Peyer's patch (tissue), 4 donors: ENCODE measurements around the gene CAPS.

Experiments used
- CTCF ChIP-seq, 6 experiments: fragments of 450-650 bp in 4 of 6; fragments of 200-600 bp in 2 of 6; sonication (generic) in 1 of 6; IDR thresholded peaks; one replicate each; pipeline ENCODE4 v1.5.1; 2017 to 2019; ENCODE audit warnings: antibody characterized with exemption in 6 of 6, mild to moderate bottlenecking in 3 of 6, moderate library complexity in 1 of 6
- POLR2A ChIP-seq, 2 donors: fragments of 450-650 bp; IDR thresholded peaks; one replicate each; pipeline ENCODE4 v1.5.1; 2017; ENCODE audit warnings: antibody characterized with exemption in 2 of 2, mild to moderate bottlenecking in 2 of 2, moderate library complexity in 2 of 2

- TF ChIP-seq CTCF (IDR thresholded peaks at IDR 0.05) (no peak), POLR2A (IDR thresholded peaks at IDR 0.05) (no peak)
Observed at GRCh38 chr19:5918463-5919079, 4.5 kb downstream of the CAPS start.
